GM12865 (cell line): ENCODE measurements around the gene C6orf47.

ENCODE experiments used
- DNase-seq: peaks from one replicate; pipeline ENCODE4 v3.0.0; 2010; ENCODE audit warnings: low read depth
- H3K4me3 ChIP-seq: 2 replicates; pipeline ENCODE4 v1.5.1; 2011; ENCODE audit warnings: mild to moderate bottlenecking, low read depth, low read length, control low read depth
- CTCF ChIP-seq: IDR thresholded peaks from 2 replicates; pipeline ENCODE4 v1.5.1; 2011; ENCODE audit warnings: low read length, control low read depth, low read depth, inconsistent platforms; ENCODE audit not compliant: insufficient read depth; ENCODE audit errors: missing control alignments

C6orf47 gene

GRCh38 chr6:31617010-31617409, 43.6 kb downstream of the C6orf47 start:
- peak; percentile 49 for DNase-seq
- no peak overlapping the region for H3K4me3 ChIP-seq
- TF ChIP-seq CTCF, result no peak

DNA sequence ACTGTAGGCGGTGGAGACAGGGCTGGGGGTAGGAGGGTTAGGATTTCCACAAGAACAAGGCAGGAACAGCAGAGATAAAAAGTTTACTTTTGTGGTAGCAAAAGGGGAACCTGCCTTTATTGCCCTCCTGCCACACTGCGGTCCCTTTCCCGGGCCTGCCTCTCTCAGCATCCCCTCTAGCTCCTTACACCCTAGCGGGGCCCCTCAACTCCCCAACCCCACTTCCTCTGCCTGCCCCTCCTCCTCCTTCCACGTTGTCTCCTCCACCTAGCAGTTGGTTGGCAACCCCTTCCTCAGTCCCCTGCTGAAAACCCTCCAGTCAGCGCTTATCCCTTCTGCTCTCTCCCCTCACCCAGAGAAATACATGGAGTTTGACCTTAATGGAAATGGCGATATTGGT, 44.8 kb downstream of the C6orf47 start:
- H3K4me3 ChIP-seq, result no peak overlapping the region
- no peak for TF ChIP-seq CTCF
- DNase-seq, result no peak

GRCh38 chr6:31614684-31615578, 45.6 kb downstream of the C6orf47 start, which contains the start of gene AIF1:
TSS of gene AIF1 (plus strand) at chr6:31615234. CDS start at chr6:31615330, 96 bp downstream.
- H3K4me3 ChIP-seq, result no peak within 1 kb of the TSS
- no peak for DNase-seq
- no peak for TF ChIP-seq CTCF

- TF ChIP-seq CTCF, result no peak
- no peak for DNase-seq
- H3K4me3 ChIP-seq, result no peak overlapping the region
Measured at GRCh38 chr6:31614075-31614619, 46.4 kb downstream of the C6orf47 start.

- no peak for TF ChIP-seq CTCF
- H3K4me3 ChIP-seq, result no peak overlapping the region
- DNase-seq, result no peak
Measured at GRCh38 chr6:31610968-31611367, 49.6 kb downstream of the C6orf47 start.

- TF ChIP-seq CTCF, result no peak
- DNase-seq, result no peak
- no peak overlapping the region for H3K4me3 ChIP-seq
Measured at GRCh38 chr6:31609519-31610406, 50.8 kb downstream of the C6orf47 start.
